ENCODE data around the gene CLEC5A.

GRCh38 chr7:141950806-141951205, 4.0 kb upstream of the CLEC5A start:
- TF ChIP-seq CTCF (IDR thresholded peaks at IDR 0.05; ENCODE audit: control extremely low read depth in 1 of 3, insufficient read depth in 1 of 3, low read depth in 1 of 3, low read length in 3 of 3), result no peak
- TF ChIP-seq POLR2A (IDR thresholded peaks at IDR 0.05; ENCODE audit: control extremely low read depth in 1 of 2, low read depth in 2 of 2, low read length in 2 of 2), result no peak
- TF ChIP-seq POLR2AphosphoS5 (IDR thresholded peaks at IDR 0.05; ENCODE audit: low read depth, low read length), result no peak
- TF ChIP-seq CREB1 (IDR thresholded peaks at IDR 0.05), result no peak
- no peak for TF ChIP-seq EZH2 (IDR thresholded peaks at IDR 0.05; ENCODE audit: low read depth, low read length, severe bottlenecking)
- no peak for TF ChIP-seq CEBPB (IDR thresholded peaks at IDR 0.05; ENCODE audit: low read depth, low read length)
- no peak for TF ChIP-seq JUND (IDR thresholded peaks at IDR 0.05; ENCODE audit: low read length)
- no peak for TF ChIP-seq SP1 (IDR thresholded peaks at IDR 0.05; ENCODE audit: low read depth, low read length)
- TF ChIP-seq TAF7 (optimal IDR thresholded peaks at IDR 0.05; ENCODE audit: borderline replicate concordance, low read depth, low read length), result no peak
- no peak for TF ChIP-seq SRF (IDR thresholded peaks at IDR 0.05; ENCODE audit: low read depth, low read length)
